GM12878 (cell line): ENCODE results near the gene SFMBT1. TPM values are rescaled to one million over a fixed set of nuclear protein-coding genes. Genes with fewer than 3 reads are reported as not detected.

Experiments
- ATAC-seq: fragments of 200-7000 bp; cut with Tn5 transposase; 3 replicates; pipeline ENCODE4 v1.9.1; 2020; ENCODE audit warnings: mild to moderate bottlenecking, moderate library complexity
- BruUV-seq: library from RNA; stranded (reverse); fragments of 400-500 nt; replicated peaks from 2 replicates; lab custom pipeline; 2021; lab: Mats Ljungman, UMichigan
- CTCF ChIA-PET: fragments of 300-600 bp; sonication (Branson Sonifier 250); formaldehyde crosslinking; extraction: SDS; loops from one replicate; lab custom pipeline; 2021; ENCODE audit warnings: inconsistent platforms; lab: Yijun Ruan, JAX
- POLR2A ChIA-PET: fragments of 350-600 bp; formaldehyde crosslinking; extraction: SDS; loops from one replicate; lab custom pipeline; 2021; ENCODE audit warnings: inconsistent platforms; lab: Charles Lee
- RAD21 ChIA-PET: fragments of 300-600 bp; sonication (Branson Sonifier 250); formaldehyde crosslinking; loops from one replicate; lab custom pipeline; 2023; ENCODE audit warnings: antibody characterized with exemption; ENCODE audit not compliant: unreplicated experiment; lab: Charles Lee
- SMC1A ChIA-PET: fragments of 300-600 bp; sonication (Branson Sonifier 250); formaldehyde crosslinking; loops from one replicate; lab custom pipeline; 2023; ENCODE audit not compliant: unreplicated experiment, uncharacterized antibody; lab: Charles Lee
- DNase-seq: peaks from one replicate; pipeline ENCODE4 v3.0.0-alpha.2; 2011; ENCODE audit warnings: low read depth, low spot score
- FAIRE-seq: peaks from 3 replicates; lab custom pipeline; 2011; peaks lifted over from hg19 to GRCh38; lab: Jason Lieb, UNC
- H2AFZ ChIP-seq: 2 replicates; pipeline ENCODE4 v1.6.0; 2011; ENCODE audit warnings: low read depth, low read length, control low read depth; ENCODE audit not compliant: control insufficient read depth
- H3K27ac ChIP-seq: 2 replicates; pipeline ENCODE4 v1.5.1; 2011; ENCODE audit warnings: control low read depth; ENCODE audit not compliant: control insufficient read depth, insufficient read depth
- H3K27me3 ChIP-seq, 2 experiments: replicated peaks in 1 of 2; 2 replicates each; pipeline versions ENCODE4 v1.6.0 to v1.6.1; 2011; ENCODE audit warnings: low read length in 1 of 2; ENCODE audit not compliant: control insufficient read depth in 2 of 2, insufficient read depth in 2 of 2
- H3K36me3 ChIP-seq, 2 experiments: 2 replicates each; pipeline ENCODE4 v1.5.1; 2011; ENCODE audit warnings: low read length in 1 of 2; ENCODE audit not compliant: control insufficient read depth in 2 of 2, insufficient read depth in 2 of 2
- H3K4me1 ChIP-seq: 2 replicates; pipeline ENCODE4 v1.6.1; 2011; ENCODE audit warnings: mild to moderate bottlenecking, low read length, moderate library complexity, mixed read lengths; ENCODE audit not compliant: control insufficient read depth, insufficient read depth
- H3K4me2 ChIP-seq: 2 replicates; pipeline ENCODE4 v1.6.0; 2011; ENCODE audit warnings: control low read depth; ENCODE audit not compliant: control insufficient read depth, insufficient read depth
- H3K4me3 ChIP-seq: fragments of 200-600 bp; sonication (generic); 2 replicates; pipeline ENCODE4 v1.5.1; 2016
- H3K79me2 ChIP-seq: 2 replicates; pipeline ENCODE4 v1.6.0; 2011; ENCODE audit warnings: low read length; ENCODE audit not compliant: control insufficient read depth, insufficient read depth
- H3K9ac ChIP-seq: 2 replicates; pipeline ENCODE4 v1.8.0; 2011; ENCODE audit warnings: low read length, control low read depth, mixed read lengths; ENCODE audit not compliant: control insufficient read depth, insufficient read depth
- H3K9me3 ChIP-seq: replicated peaks from 3 replicates; pipeline ENCODE4 v1.5.1; 2011; ENCODE audit warnings: mild to moderate bottlenecking, low read length; ENCODE audit not compliant: control insufficient read depth, insufficient read depth
- H4K20me1 ChIP-seq: 2 replicates; pipeline ENCODE4 v1.6.0; 2011; ENCODE audit not compliant: control insufficient read depth, insufficient read depth
- USF1 ChIP-seq: IDR thresholded peaks from 2 replicates; pipeline ENCODE4 v1.6.1; 2011; ENCODE audit warnings: borderline replicate concordance, low read depth, mild to moderate bottlenecking, moderate library complexity, mixed read lengths, low read length; ENCODE audit not compliant: insufficient read depth; ENCODE audit errors: extremely low read length
- WGBS: methylation state at CpG from one replicate; pipeline ENCODE4 v1.1.6; 2016; ENCODE audit warnings: low lambda C conversion rate; ENCODE audit not compliant: insufficient replicate concordance, insufficient coverage; ENCODE audit errors: missing lambda C conversion rate; 5-methylcytosine and 5-hydroxymethylcytosine counted together
- in situ Hi-C: fragments of 300-500 bp; cut with MboI; formaldehyde crosslinking; loops from 9 replicates; pipeline ENCODE4 v1.14.3; 2018; ENCODE audit warnings: mixed read lengths
- intact Hi-C: fragments of 100-400 bp; cut with micrococcal nuclease; formaldehyde crosslinking; loops from one replicate; pipeline ENCODE4 v1.14.2; 2022; ENCODE audit not compliant: unreplicated experiment
- polyA plus RNA-seq, 11 experiments: library from polyadenylated mRNA; depleted of rRNA in 4 of 11; unstranded in 6 of 11; stranded (reverse) in 5 of 11; fragments of >200 nt; fragmentation: Nextera tagmentation in 4 of 11; fragmentation: Illumina TruSeq in 1 of 11; extraction: Ambion mirVana in 4 of 11; extraction: Trizol in 1 of 11; gene quantifications; 1 replicate in 1 of 11; 2 replicates in 10 of 11; pipeline versions ENCODE4 v1.2.1 to v1.2.3, GENCODE V29; 2011 to 2016; ENCODE audit warnings: inconsistent platforms in 2 of 11, missing spikeins in 2 of 11, low read depth in 1 of 11
- total RNA-seq, 4 experiments: library from RNA; depleted of rRNA in 3 of 4; stranded (reverse); fragments of >200 nt in 3 of 4; fragmentation: Illumina TruSeq in 1 of 4; extraction: Trizol in 1 of 4; gene quantifications; 2 replicates each; pipeline versions ENCODE4 v1.2.1 to v1.2.3, GENCODE V29; 2013 to 2021
- TF ChIP-seq, protein P1 (sequence below): IDR thresholded peaks from 2 replicates; pipeline ENCODE4 v1.6.1; 2012; ENCODE audit warnings: mild to moderate bottlenecking, low read depth, low read length

SFMBT1 gene
- total and polyA plus RNA-seq, 10 of the 15 experiments (the other 5 are each of a cell fraction or from before 2014, with no cell fraction given): 3.2 to 19.5 (median 11.4) TPM

GRCh38 chr3:52854013-52854412 lies 191.9 kb downstream of the SFMBT1 start:
- in situ Hi-C loops: no loop called here
- FAIRE-seq (no peak), ATAC-seq (no peak), DNase-seq (no peak)
- Histone ChIP-seq H3K4me1 (no peaks in the 10 kb centered on the region; the same call in 1 of the 2 replicates), H3K9me3 (no peaks in the 10 kb centered on the region), H3K4me2 (no peak overlapping the region), H3K9ac (no peak overlapping the region), H3K27me3 (no peaks in the 10 kb centered on the region), H4K20me1 (no peaks in the 10 kb centered on the region), H2AFZ (no peak overlapping the region), H3K79me2 (no peaks in the 10 kb centered on the region), H3K4me3 (no peak overlapping the region), H3K36me3 (peaks cover 10 to 17% of the 10 kb centered on the region in 2 experiments; a peak in 3 of 4 replicates), H3K27ac (no peak overlapping the region)
- intact Hi-C loops: no loop called here
- CTCF ChIA-PET: interaction anchor here (1.4 to 1.9 kb wide), 3 partner anchors 39 to 256 kb away, joined by 3 to 8 read pairs (median 3); no protein-coding TSS in a partner anchor
- RAD21 ChIA-PET: interaction anchor here (0.8 kb wide), 1 partner anchor 81 kb away, joined by 3 read pairs; no protein-coding TSS in a partner anchor
- POLR2A ChIA-PET: no interaction called here
- BruUV-seq: no TSS peak
- WGBS: 100% methylated on average over 2 of the region's 2 CpGs
- no peak for TF ChIP-seq USF1
- TF ChIP-seq, protein P1, sequence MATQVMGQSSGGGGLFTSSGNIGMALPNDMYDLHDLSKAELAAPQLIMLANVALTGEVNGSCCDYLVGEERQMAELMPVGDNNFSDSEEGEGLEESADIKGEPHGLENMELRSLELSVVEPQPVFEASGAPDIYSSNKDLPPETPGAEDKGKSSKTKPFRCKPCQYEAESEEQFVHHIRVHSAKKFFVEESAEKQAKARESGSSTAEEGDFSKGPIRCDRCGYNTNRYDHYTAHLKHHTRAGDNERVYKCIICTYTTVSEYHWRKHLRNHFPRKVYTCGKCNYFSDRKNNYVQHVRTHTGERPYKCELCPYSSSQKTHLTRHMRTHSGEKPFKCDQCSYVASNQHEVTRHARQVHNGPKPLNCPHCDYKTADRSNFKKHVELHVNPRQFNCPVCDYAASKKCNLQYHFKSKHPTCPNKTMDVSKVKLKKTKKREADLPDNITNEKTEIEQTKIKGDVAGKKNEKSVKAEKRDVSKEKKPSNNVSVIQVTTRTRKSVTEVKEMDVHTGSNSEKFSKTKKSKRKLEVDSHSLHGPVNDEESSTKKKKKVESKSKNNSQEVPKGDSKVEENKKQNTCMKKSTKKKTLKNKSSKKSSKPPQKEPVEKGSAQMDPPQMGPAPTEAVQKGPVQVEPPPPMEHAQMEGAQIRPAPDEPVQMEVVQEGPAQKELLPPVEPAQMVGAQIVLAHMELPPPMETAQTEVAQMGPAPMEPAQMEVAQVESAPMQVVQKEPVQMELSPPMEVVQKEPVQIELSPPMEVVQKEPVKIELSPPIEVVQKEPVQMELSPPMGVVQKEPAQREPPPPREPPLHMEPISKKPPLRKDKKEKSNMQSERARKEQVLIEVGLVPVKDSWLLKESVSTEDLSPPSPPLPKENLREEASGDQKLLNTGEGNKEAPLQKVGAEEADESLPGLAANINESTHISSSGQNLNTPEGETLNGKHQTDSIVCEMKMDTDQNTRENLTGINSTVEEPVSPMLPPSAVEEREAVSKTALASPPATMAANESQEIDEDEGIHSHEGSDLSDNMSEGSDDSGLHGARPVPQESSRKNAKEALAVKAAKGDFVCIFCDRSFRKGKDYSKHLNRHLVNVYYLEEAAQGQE: peak; percentile 67
- SMC1A ChIA-PET: interaction anchor here (1.4 to 2.1 kb wide), 3 partner anchors 39 to 132 kb away, joined by 4 to 7 read pairs (median 5); no protein-coding TSS in a partner anchor

Other genes with a start within 250 kb of the SFMBT1 start
- 1.4 and 2.2 TPM in 2 replicates for gene ITIH4, start 215.4 kb downstream of the SFMBT1 start, total RNA-seq (2014; rRNA removed)
- 1.6 and 1.8 TPM in 2 replicates for gene ITIH4, start 215.4 kb downstream of the SFMBT1 start, total RNA-seq (2014; rRNA removed; fragmentation: Illumina TruSeq; extraction: Trizol)
- 3.9 and 5.4 TPM in 2 replicates for gene ITIH4, start 215.4 kb downstream of the SFMBT1 start, total RNA-seq (2021)
- 0.71 and 1.3 TPM in 2 replicates for gene ITIH4, start 215.4 kb downstream of the SFMBT1 start, polyA plus RNA-seq (2011; rRNA removed)
- gene ITIH4, start 215.4 kb downstream of the SFMBT1 start, polyA plus RNA-seq (2014; fragmentation: Illumina TruSeq; extraction: Trizol): 1.2 and 3.1 TPM in 2 replicates
- 1 to 10 TPM in 1 of 2 experiments, under 1 TPM in 1; 0.69 to 1.2 TPM for gene ITIH4, start 215.4 kb downstream of the SFMBT1 start, polyA plus RNA-seq (2014; fragmentation: Nextera tagmentation; extraction: Ambion mirVana)
- 3.8 and 4.1 TPM in 2 replicates for gene ITIH4, start 215.4 kb downstream of the SFMBT1 start, polyA plus RNA-seq (2014; rRNA removed)
- gene ITIH4, start 215.4 kb downstream of the SFMBT1 start, polyA plus RNA-seq (2016; fragmentation: Nextera tagmentation; extraction: Ambion mirVana): 1 to 10 TPM in 1 of 2 experiments, under 1 TPM in 1; 0.64 to 1.3 TPM
- gene MUSTN1, start 211.1 kb downstream of the SFMBT1 start, total RNA-seq (2014; rRNA removed): 1.1 and 2.5 TPM in 2 replicates
- 1.0 TPM in 2 replicates for gene MUSTN1, start 211.1 kb downstream of the SFMBT1 start, total RNA-seq (2014; rRNA removed; fragmentation: Illumina TruSeq; extraction: Trizol)
- 0.51 and 1.2 TPM in 2 replicates for gene MUSTN1, start 211.1 kb downstream of the SFMBT1 start, total RNA-seq (2021)
- 0.35 TPM in 1 of 2 replicates, not detected in the other for gene MUSTN1, start 211.1 kb downstream of the SFMBT1 start, polyA plus RNA-seq (2011; rRNA removed)
- gene MUSTN1, start 211.1 kb downstream of the SFMBT1 start, polyA plus RNA-seq (2014; fragmentation: Illumina TruSeq; extraction: Trizol): 0.57 and 2.5 TPM in 2 replicates
- 1 to 10 TPM; 1.3 TPM for gene MUSTN1, start 211.1 kb downstream of the SFMBT1 start, polyA plus RNA-seq (2014; fragmentation: Nextera tagmentation; extraction: Ambion mirVana)
- gene MUSTN1, start 211.1 kb downstream of the SFMBT1 start, polyA plus RNA-seq (2014; rRNA removed): 1.7 and 4.5 TPM in 2 replicates
- gene MUSTN1, start 211.1 kb downstream of the SFMBT1 start, polyA plus RNA-seq (2016; fragmentation: Nextera tagmentation; extraction: Ambion mirVana): not detected
- 10.9 and 11.1 TPM in 2 replicates for gene STIMATE, start 148.5 kb downstream of the SFMBT1 start, total RNA-seq (2014; rRNA removed)
- 9.3 and 9.4 TPM in 2 replicates for gene STIMATE, start 148.5 kb downstream of the SFMBT1 start, total RNA-seq (2014; rRNA removed; fragmentation: Illumina TruSeq; extraction: Trizol)
- gene STIMATE, start 148.5 kb downstream of the SFMBT1 start, total RNA-seq (2021): 19.1 and 20.9 TPM in 2 replicates
- gene STIMATE, start 148.5 kb downstream of the SFMBT1 start, polyA plus RNA-seq (2011; rRNA removed): 7.3 and 11.7 TPM in 2 replicates
- 17.4 and 22.4 TPM in 2 replicates for gene STIMATE, start 148.5 kb downstream of the SFMBT1 start, polyA plus RNA-seq (2014; fragmentation: Illumina TruSeq; extraction: Trizol)
- under 1 TPM; 0.24 to 0.68 TPM for gene STIMATE, start 148.5 kb downstream of the SFMBT1 start, polyA plus RNA-seq (2014; fragmentation: Nextera tagmentation; extraction: Ambion mirVana)
- gene STIMATE, start 148.5 kb downstream of the SFMBT1 start, polyA plus RNA-seq (2014; rRNA removed): 21.8 and 24.1 TPM in 2 replicates
- 10 to 100 TPM; 20.7 to 21.1 TPM for gene STIMATE, start 148.5 kb downstream of the SFMBT1 start, polyA plus RNA-seq (2016; fragmentation: Nextera tagmentation; extraction: Ambion mirVana)
- gene RFT1, start 84.4 kb upstream of the SFMBT1 start, total RNA-seq (2014; rRNA removed): 27.5 and 31.1 TPM in 2 replicates
- gene RFT1, start 84.4 kb upstream of the SFMBT1 start, total RNA-seq (2014; rRNA removed; fragmentation: Illumina TruSeq; extraction: Trizol): 16.0 and 16.6 TPM in 2 replicates
- 40.3 and 41.3 TPM in 2 replicates for gene RFT1, start 84.4 kb upstream of the SFMBT1 start, total RNA-seq (2021)
- gene RFT1, start 84.4 kb upstream of the SFMBT1 start, polyA plus RNA-seq (2011; rRNA removed): 29.5 and 34.5 TPM in 2 replicates
- gene RFT1, start 84.4 kb upstream of the SFMBT1 start, polyA plus RNA-seq (2014; fragmentation: Illumina TruSeq; extraction: Trizol): 33.3 and 34.5 TPM in 2 replicates
- 10 to 100 TPM; 24.7 to 29.0 TPM for gene RFT1, start 84.4 kb upstream of the SFMBT1 start, polyA plus RNA-seq (2014; fragmentation: Nextera tagmentation; extraction: Ambion mirVana)
- 33.5 and 36.0 TPM in 2 replicates for gene RFT1, start 84.4 kb upstream of the SFMBT1 start, polyA plus RNA-seq (2014; rRNA removed)
- gene RFT1, start 84.4 kb upstream of the SFMBT1 start, polyA plus RNA-seq (2016; fragmentation: Nextera tagmentation; extraction: Ambion mirVana): 10 to 100 TPM; 73.8 to 75.1 TPM
- gene PRKCD, start 115.1 kb upstream of the SFMBT1 start, total RNA-seq (2014; rRNA removed): 12.5 and 17.3 TPM in 2 replicates
- 28.0 TPM in 2 replicates for gene PRKCD, start 115.1 kb upstream of the SFMBT1 start, total RNA-seq (2014; rRNA removed; fragmentation: Illumina TruSeq; extraction: Trizol)
- 78.3 and 81.7 TPM in 2 replicates for gene PRKCD, start 115.1 kb upstream of the SFMBT1 start, total RNA-seq (2021)
- 69.0 and 114 TPM in 2 replicates for gene PRKCD, start 115.1 kb upstream of the SFMBT1 start, polyA plus RNA-seq (2011; rRNA removed)
- gene PRKCD, start 115.1 kb upstream of the SFMBT1 start, polyA plus RNA-seq (2014; fragmentation: Illumina TruSeq; extraction: Trizol): 79.1 and 90.0 TPM in 2 replicates
- 10 to 100 TPM; 13.2 to 22.1 TPM for gene PRKCD, start 115.1 kb upstream of the SFMBT1 start, polyA plus RNA-seq (2014; fragmentation: Nextera tagmentation; extraction: Ambion mirVana)
- 85.7 and 90.7 TPM in 2 replicates for gene PRKCD, start 115.1 kb upstream of the SFMBT1 start, polyA plus RNA-seq (2014; rRNA removed)
- 10 to 100 TPM; 10.0 to 56.8 TPM for gene PRKCD, start 115.1 kb upstream of the SFMBT1 start, polyA plus RNA-seq (2016; fragmentation: Nextera tagmentation; extraction: Ambion mirVana)
- gene TKT, start 209.9 kb upstream of the SFMBT1 start, total RNA-seq (2014; rRNA removed): 331 and 385 TPM in 2 replicates
- 128 and 136 TPM in 2 replicates for gene TKT, start 209.9 kb upstream of the SFMBT1 start, total RNA-seq (2014; rRNA removed; fragmentation: Illumina TruSeq; extraction: Trizol)
- gene TKT, start 209.9 kb upstream of the SFMBT1 start, total RNA-seq (2021): 331 and 349 TPM in 2 replicates
- gene TKT, start 209.9 kb upstream of the SFMBT1 start, polyA plus RNA-seq (2011; rRNA removed): 37.2 and 113 TPM in 2 replicates
- gene TKT, start 209.9 kb upstream of the SFMBT1 start, polyA plus RNA-seq (2014; fragmentation: Illumina TruSeq; extraction: Trizol): 49.7 and 140 TPM in 2 replicates
- 10 to 100 TPM; 56.4 to 98.3 TPM for gene TKT, start 209.9 kb upstream of the SFMBT1 start, polyA plus RNA-seq (2014; fragmentation: Nextera tagmentation; extraction: Ambion mirVana)
- gene TKT, start 209.9 kb upstream of the SFMBT1 start, polyA plus RNA-seq (2014; rRNA removed): 238 and 298 TPM in 2 replicates
- gene TKT, start 209.9 kb upstream of the SFMBT1 start, polyA plus RNA-seq (2016; fragmentation: Nextera tagmentation; extraction: Ambion mirVana): 100 to 1,000 TPM; 147 to 156 TPM